ENCODE results near the gene NRCAM.

NRCAM gene

GRCh38 chr7:108102671-108103312, 353.4 kb downstream of the NRCAM start:
- Histone ChIP-seq H3K4me2 (no peak overlapping the region), H3K9me3 (no peaks in the 10 kb centered on the region), H3K27me3 (no peaks in the 10 kb centered on the region), H3K4me1 (no peaks in the 10 kb centered on the region), H4K20me1 (no peaks in the 10 kb centered on the region), H3K9ac (no peak overlapping the region), H3K36me3 (no peaks in the 10 kb centered on the region), H3K4me3 (no peak overlapping the region), H3K27ac (no peak overlapping the region)
- TF ChIP-seq Cebpa-rat (IDR thresholded peaks at IDR 0.05) = no peak

DNA sequence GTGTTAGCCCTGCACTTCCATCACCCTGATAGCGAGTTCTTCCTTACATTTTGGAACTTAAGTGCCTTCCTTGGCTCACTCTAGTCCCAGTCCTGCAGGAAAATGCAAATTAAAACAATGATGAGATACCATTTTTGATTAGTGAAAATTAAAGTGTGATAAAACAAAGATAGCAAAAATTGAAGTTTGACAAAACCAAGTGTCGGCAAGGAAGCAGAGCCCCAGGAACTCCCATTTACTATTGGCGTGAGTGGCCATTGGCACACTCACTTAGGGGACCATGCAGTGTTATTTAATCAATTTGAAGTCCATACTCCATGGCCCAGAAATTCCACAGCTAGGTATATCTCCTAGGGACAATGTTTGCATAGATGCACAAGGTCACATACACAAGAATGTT, 354.5 kb downstream of the NRCAM start:
- no peak overlapping the region for H3K9ac ChIP-seq
- TF ChIP-seq Cebpa-rat (IDR thresholded peaks at IDR 0.05) = no peak
- no peaks in the 10 kb centered on the region for H3K4me1 ChIP-seq
- no peaks in the 10 kb centered on the region for H3K36me3 ChIP-seq
- no peak overlapping the region for H3K4me2 ChIP-seq
- H3K4me3 ChIP-seq = no peak overlapping the region
- H3K27me3 ChIP-seq = no peaks in the 10 kb centered on the region
- H3K9me3 ChIP-seq = no peaks in the 10 kb centered on the region
- no peak overlapping the region for H3K27ac ChIP-seq
- H4K20me1 ChIP-seq = no peaks in the 10 kb centered on the region

DNA sequence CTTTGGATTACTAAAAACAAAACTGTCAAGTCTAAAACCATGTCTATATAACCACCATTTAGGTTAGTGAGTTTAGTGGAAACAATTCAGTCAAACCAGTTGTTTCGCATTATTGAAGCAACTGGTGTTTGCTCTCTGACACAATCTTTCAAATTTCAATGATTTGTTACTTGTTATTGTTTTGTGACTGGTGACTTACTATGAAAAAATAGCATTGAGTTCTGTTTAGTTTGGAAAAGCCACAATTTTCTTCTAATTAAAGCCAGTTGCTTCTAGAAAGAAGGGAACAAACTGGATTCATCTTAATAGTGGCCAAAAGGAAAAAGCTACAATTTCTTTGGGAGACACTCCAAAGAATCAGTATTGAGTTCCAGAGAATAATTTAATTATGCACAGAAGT, 356.5 kb downstream of the NRCAM start:
- Histone ChIP-seq H3K9ac (no peak overlapping the region), H3K27ac (no peak overlapping the region)

DNA sequence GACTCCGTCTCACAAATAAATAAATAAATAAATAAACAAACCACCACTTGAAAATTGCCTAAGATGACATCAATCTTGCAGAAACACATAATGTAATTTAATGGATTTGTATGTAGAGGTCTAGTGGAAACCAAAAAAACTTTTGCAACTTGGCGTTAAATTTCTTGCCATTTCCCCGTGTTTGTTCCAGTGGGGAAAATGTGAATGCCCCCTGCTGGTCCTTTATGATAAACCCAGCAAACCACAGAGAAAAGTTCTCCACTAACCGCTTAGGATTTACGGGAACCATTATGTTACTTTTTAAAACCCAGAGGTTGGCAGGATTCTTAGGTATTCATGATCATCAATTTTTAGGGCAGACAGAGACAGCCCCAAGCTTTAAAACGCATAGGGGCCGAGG, 358.5 kb downstream of the NRCAM start:
- TF ChIP-seq Cebpa-rat (IDR thresholded peaks at IDR 0.05) = no peak
- H3K27me3 ChIP-seq = no peaks in the 10 kb centered on the region

More for the DNA sequence above, 356.5 kb downstream of the NRCAM start:
- Histone ChIP-seq H4K20me1 (no peaks in the 10 kb centered on the region), H3K36me3 (no peaks in the 10 kb centered on the region), H3K4me2 (no peak overlapping the region), H3K4me3 (no peak overlapping the region), H3K27me3 (no peaks in the 10 kb centered on the region), H3K9me3 (no peaks in the 10 kb centered on the region), H3K4me1 (peaks cover 12% of the 10 kb centered on the region)
- no peak for TF ChIP-seq Cebpa-rat (IDR thresholded peaks at IDR 0.05)

More for the DNA sequence above, 358.5 kb downstream of the NRCAM start:
- Histone ChIP-seq H3K4me1 (peaks cover 23% of the 10 kb centered on the region), H3K4me3 (no peak overlapping the region), H4K20me1 (no peaks in the 10 kb centered on the region), H3K9me3 (no peaks in the 10 kb centered on the region), H3K4me2 (no peak overlapping the region), H3K27ac (no peak overlapping the region), H3K9ac (no peak overlapping the region), H3K36me3 (no peaks in the 10 kb centered on the region)

Data from BLaER1 (cell line).